HG03378 (cell line): ENCODE measurements around the gene HOXC5.

ENCODE experiments used
- ATAC-seq: cut with Tn5 transposase; IDR thresholded peaks from one replicate; pipeline ENCODE4 v1.9.1; 2021; ENCODE audit warnings: mild to moderate bottlenecking, moderate library complexity; ENCODE audit not compliant: unreplicated experiment

The HOXC5 gene

DNA sequence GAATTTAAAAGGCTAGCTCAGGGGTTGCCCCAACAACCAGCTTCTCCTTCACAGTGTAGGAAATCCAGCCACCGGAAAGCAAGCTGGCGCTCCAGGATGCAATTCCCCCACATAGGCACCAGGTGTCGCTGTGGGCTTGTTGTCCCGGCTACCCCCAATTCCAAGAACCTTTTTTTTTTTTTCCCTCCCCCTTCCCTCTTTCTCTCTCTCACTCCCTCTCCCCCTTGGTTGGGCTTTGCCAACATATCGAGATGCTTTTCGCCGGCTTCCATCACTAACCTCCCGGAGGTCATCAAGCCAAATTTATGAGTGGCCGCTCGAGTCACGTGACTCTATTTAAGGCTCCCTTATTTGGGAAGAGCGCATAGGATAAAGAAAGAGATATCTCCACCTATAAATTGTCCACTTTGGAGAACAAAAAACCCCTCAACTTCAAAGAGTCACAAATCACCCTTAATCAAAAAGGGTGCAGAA lies at the start of gene HOXC5:
Gene HOXC5 (plus strand): TSS at position 424 of the 474 bp plus-strand sequence. CDS start 73 bp downstream, outside the sequence.
- no peak for ATAC-seq

GRCh38 chr12:53983568-53983949 lies 49.3 kb upstream of the HOXC5 start:
- no peak for ATAC-seq

DNA sequence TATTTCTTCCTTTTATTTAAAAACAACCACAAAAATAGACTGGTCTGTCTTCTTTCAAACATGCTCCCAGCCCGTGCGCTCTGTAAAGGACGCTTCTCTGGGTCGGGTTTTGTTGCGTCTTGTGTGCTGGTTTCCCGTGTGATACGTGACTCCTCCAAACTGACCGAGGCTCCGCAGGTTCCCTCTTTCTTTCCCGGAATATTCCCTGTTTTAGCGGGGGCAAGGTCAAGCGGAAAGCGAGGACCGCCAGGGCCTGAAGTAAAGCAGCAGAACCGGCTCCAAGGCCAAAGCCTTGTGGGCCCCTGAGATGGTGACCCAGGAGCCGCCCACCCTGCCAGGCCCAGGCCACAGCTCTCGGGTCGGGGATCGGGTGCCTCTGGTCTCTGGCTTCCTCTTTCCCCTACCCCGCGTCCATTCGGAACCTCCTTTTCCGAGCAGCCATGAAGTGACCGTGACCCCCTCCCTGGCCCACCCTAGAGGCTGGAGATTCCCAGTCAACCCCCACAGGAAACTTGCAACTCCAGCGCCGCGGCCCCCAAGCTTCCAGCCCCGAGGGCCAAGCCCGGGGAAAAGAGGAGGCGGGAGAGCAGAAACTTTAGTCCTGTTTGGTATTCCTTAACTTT lies 48.8 kb upstream of the HOXC5 start:
- ATAC-seq, result no peak

DNA sequence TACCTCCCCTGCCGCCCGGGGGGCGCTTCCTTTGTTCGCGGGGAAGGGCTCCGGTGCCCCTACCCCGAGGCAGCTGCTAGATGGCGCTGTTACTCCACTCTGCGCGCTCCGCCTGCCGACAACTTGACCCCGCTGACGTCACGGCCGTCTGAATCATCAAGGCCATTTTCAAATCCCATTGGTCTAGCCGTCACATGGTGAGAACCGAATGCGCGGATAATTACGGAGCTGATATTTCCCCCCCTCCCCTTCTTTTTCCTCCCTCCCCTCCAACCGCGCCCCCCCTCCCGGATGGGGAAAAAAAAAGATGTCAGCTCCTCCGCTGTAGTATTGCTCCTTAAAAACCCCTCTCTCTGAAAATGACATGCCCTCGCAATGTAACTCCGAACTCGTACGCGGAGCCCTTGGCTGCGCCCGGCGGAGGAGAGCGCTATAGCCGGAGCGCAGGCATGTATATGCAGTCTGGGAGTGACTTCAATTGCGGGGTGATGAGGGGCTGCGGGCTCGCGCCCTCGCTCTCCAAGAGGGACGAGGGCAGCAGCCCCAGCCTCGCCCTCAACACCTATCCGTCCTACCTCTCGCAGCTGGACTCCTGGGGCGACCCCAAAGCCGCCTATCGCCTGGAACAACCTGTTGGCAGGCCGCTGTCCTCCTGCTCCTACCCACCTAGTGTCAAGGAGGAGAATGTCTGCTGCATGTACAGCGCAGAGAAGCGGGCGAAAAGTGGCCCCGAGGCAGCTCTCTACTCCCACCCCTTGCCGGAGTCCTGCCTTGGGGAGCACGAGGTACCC lies 47.8 kb upstream of the HOXC5 start, which contains the start of gene HOXC10:
Gene HOXC10 (plus strand): TSS at position 246 of the 791 bp plus-strand sequence. CDS start 114 bp downstream, at position 360.
- ATAC-seq, result no peak

- no peak for ATAC-seq
Observed at GRCh38 chr12:53985692-53985993, 47.2 kb upstream of the HOXC5 start.

GRCh38 chr12:53985994-53986685 lies 46.7 kb upstream of the HOXC5 start:
- ATAC-seq, result no peak

GRCh38 chr12:53986686-53987483 lies 46.0 kb upstream of the HOXC5 start:
- ATAC-seq, result no peak

DNA sequence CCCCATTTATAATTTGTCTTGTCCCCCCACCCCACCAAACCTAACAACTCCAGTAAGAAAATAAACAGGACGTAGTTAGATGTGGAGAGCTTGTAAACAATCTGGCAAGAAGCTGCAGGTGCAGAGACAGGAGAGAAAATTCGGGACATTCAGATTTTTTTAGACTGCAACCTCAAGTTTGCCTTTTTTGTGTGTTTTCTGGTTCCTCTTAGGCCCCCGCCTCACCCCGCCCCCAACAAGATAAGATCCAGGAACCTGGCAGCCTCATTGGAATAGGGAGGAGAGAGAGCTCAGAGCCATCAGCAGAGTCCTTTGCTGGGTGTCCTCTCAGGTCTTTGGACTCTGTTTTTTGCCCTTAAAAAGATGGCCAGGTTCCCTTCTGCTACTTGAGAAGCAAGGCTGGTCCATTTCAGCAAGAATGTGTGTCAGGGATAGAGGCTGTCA lies 45.0 kb upstream of the HOXC5 start:
- no peak for ATAC-seq

GRCh38 chr12:53988541-53989226 lies 44.2 kb upstream of the HOXC5 start:
- ATAC-seq, result no peak

DNA sequence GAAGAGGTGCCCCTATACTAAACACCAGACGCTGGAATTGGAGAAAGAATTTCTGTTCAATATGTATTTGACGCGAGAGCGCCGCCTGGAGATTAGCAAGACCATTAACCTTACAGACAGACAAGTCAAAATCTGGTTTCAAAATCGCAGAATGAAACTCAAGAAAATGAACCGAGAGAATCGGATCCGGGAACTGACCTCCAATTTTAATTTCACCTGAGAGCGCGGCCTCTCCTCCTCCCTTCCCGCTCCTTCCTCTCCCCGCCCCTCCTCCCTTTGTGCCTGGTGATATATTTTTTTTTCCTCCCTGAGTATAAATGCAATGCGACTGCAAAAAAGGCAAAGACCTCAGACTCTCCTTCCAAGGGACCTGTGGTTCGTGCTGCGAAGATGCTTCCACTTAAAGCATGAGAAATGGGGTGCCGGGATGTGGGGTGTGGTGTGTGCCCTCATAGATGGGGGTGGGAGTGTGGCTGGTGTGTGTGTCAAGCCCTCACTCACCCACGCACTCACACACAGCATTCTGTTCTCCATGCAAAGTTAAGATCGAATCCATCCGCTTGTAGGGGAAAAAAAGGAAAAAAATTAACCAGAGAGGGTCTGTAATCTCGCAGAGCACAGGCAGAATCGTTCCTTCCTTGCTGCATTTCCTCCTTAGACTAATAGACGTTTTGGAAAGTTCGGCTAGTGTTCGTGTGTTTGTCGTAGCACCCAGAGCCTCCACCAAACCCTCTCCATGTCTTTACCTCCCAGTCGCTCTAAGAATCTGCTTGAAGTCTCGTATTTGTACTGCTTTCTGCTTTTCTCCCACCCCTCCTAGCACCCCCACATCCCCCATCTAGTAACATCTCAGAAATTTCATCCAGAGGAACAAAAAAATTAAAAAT lies 43.4 kb upstream of the HOXC5 start:
- ATAC-seq, result no peak

- no peak for ATAC-seq
Observed at GRCh38 chr12:53990311-53991076, 42.4 kb upstream of the HOXC5 start.

- ATAC-seq, result no peak
Observed at GRCh38 chr12:53991077-53991460, 41.8 kb upstream of the HOXC5 start.

DNA sequence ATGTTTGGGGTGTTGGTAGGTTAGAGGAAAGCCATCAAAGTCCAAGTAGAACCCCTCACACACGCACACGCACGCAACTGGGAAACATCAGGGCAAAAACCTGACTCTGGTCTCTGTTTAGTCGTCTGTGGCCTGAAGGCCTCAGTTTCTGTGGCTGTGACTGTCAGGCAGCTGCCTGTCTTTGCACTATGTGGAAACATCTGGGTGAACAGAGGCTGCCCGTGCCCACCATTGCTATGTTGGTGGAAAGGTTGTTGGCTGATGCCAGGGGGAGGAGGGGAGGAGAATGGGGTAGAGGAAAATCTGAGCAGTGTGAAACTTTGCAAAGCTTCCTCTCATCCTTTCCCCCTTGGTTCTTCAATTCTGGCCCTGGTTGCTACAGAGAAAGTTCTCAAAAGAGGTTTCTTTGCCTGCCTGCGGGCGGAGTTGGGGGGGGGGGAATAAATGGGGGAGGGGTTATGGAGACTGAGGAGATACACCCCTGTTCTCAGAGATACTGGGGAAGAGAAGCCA lies 40.4 kb upstream of the HOXC5 start:
- ATAC-seq, result no peak

GRCh38 chr12:53993162-53994008 lies 39.5 kb upstream of the HOXC5 start:
- no peak for ATAC-seq

DNA sequence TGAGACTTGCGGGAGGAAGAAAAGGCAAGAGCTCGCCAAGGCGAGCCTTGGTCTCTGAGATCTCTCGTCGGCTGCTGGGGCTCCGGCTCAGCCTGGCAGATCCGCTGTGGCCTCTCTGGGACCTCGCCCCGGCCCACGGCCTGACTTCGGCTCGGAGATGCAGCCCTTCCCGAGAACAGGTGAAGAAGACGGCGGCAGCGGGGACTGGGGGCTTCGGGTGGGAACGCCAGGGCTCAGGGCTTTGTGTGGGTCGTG lies 38.9 kb upstream of the HOXC5 start:
- ATAC-seq, result no peak

GRCh38 chr12:53994264-53995001 lies 38.4 kb upstream of the HOXC5 start:
- ATAC-seq, result no peak

GRCh38 chr12:53995002-53995377 lies 37.9 kb upstream of the HOXC5 start:
- ATAC-seq, result no peak
